ENCODE data around the gene RBM18. TPM values are rescaled to one million over a fixed set of nuclear protein-coding genes. Genes with fewer than 3 reads are reported as not detected.

Gene RBM18
- total and polyA plus RNA-seq, 2 experiments from 2014 or later: 9.3 to 25.5 TPM

GRCh38 chr9:122219856-122220672 lies 44.6 kb downstream of the RBM18 start (continued):
- TF ChIP-seq ETS1 (IDR thresholded peaks at IDR 0.05) (no peak), ZNF331 (CRISPR knock-in tag; IDR thresholded peaks at IDR 0.05; ENCODE audit: low read depth) (no peak), REST (IDR thresholded peaks at IDR 0.05; ENCODE audit: unreplicated experiment) (no peak)

- H3K4me2 ChIP-seq: peak overlapping the region; percentile 85
- H3K27ac ChIP-seq (ENCODE audit: low read depth): no peak overlapping the region
- no peaks in the 10 kb centered on the region for H3K36me3 ChIP-seq (ENCODE audit: insufficient read depth)
- Mint-ChIP-seq H3K4me1 (peaks cover 53% of the 10 kb centered on the region), H3K36me3 (ENCODE audit: low read depth) (no peaks in the 10 kb centered on the region; the same call in 2 of the 3 replicates), H3K27me3 (ENCODE audit: insufficient read depth, low read depth, poor library complexity) (peaks cover 100% of the 10 kb centered on the region), H3K9me3 (peaks cover 7% of the 10 kb centered on the region), H3K4me3 (peak overlapping the region; percentile 71), H3K27ac (no peak overlapping the region)
- DNase-seq (ENCODE audit: low spot score): peak; percentile 69
- no peaks in the 10 kb centered on the region for H3K79me2 ChIP-seq (replicated peaks; ENCODE audit: insufficient read depth)
- peak overlapping the region; percentile 63 for H3K4me3 ChIP-seq
- peaks cover 3% of the 10 kb centered on the region; the same call in 1 of the 2 replicates for H3K9me2 ChIP-seq (ENCODE audit: insufficient read depth)
- peaks cover 100% of the 10 kb centered on the region for H3K27me3 ChIP-seq (ENCODE audit: insufficient read depth)
- TF ChIP-seq ETS1 (IDR thresholded peaks at IDR 0.05): 0 out of 2 replicates have a peak, but pooled peaks have one; percentile 14
- TF ChIP-seq NANOG (IDR thresholded peaks at IDR 0.05; ENCODE audit: borderline replicate concordance): no peak
- TF ChIP-seq EZH2phosphoT487 (IDR thresholded peaks at IDR 0.05; ENCODE audit: unreplicated experiment): peak; percentile 72
- peak; percentile 99 for TF ChIP-seq EZH2 (IDR thresholded peaks at IDR 0.05; ENCODE audit: low read depth, unreplicated experiment)
- peaks cover 15% of the 10 kb centered on the region for H3F3A ChIP-seq (replicated peaks; ENCODE audit: low read depth)
- ATAC-seq: peak; percentile 11
- peaks cover 45% of the 10 kb centered on the region for H3K4me1 ChIP-seq (ENCODE audit: insufficient read depth)
- H4K20me1 ChIP-seq (replicated peaks; ENCODE audit: insufficient read depth): peaks cover 10% of the 10 kb centered on the region; the same call in 1 of the 2 replicates
- H2AFZ ChIP-seq: peak overlapping the region; percentile 97
Observed at GRCh38 chr9:122218935-122219855, 45.4 kb downstream of the RBM18 start.

Data from GM23338 (cell line).